ENCODE results near the gene HDAC4.

DNA sequence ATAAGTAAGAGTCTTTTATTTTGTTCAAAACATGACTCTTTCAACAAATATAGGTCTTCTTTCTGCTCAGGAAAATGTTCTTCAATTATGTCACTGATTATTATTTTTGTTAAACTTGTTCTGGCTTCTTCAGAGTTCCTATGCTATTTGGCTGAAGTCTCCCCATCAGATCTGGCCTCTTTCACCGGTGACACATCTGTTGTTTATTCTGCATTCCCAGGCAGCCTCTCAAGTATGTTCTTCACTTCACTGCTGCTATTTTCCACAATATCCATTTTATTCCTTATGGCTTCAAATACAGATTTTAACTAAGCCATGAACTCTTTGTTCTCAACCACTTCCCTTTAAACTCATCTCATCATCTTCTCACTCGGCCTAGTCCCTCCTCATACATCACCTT, 45.7 kb downstream of the HDAC4 start:
- TF ChIP-seq, protein P1, sequence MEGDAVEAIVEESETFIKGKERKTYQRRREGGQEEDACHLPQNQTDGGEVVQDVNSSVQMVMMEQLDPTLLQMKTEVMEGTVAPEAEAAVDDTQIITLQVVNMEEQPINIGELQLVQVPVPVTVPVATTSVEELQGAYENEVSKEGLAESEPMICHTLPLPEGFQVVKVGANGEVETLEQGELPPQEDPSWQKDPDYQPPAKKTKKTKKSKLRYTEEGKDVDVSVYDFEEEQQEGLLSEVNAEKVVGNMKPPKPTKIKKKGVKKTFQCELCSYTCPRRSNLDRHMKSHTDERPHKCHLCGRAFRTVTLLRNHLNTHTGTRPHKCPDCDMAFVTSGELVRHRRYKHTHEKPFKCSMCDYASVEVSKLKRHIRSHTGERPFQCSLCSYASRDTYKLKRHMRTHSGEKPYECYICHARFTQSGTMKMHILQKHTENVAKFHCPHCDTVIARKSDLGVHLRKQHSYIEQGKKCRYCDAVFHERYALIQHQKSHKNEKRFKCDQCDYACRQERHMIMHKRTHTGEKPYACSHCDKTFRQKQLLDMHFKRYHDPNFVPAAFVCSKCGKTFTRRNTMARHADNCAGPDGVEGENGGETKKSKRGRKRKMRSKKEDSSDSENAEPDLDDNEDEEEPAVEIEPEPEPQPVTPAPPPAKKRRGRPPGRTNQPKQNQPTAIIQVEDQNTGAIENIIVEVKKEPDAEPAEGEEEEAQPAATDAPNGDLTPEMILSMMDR (IDR thresholded peaks at IDR 0.05; ENCODE audit: low read length) = no peak
- no peak for TF ChIP-seq EZH2 (IDR thresholded peaks at IDR 0.05; ENCODE audit: borderline replicate concordance, low read length)
